OCI-LY7 (cell line): ENCODE measurements around the gene WAS. TPM values are rescaled to one million over a fixed set of nuclear protein-coding genes. Genes with fewer than 3 reads are reported as not detected.

ENCODE experiments used
- BruUV-seq: library from RNA; stranded (reverse); fragments of 400-500 nt; replicated peaks from 2 replicates; lab custom pipeline; 2021; lab: Mats Ljungman, UMichigan
- CTCF ChIA-PET: fragments of 300-600 bp; sonication (Branson Sonifier 250); formaldehyde crosslinking; loops from one replicate; lab custom pipeline; 2022; ENCODE audit warnings: antibody characterized with exemption; ENCODE audit not compliant: unreplicated experiment; lab: Charles Lee
- POLR2A ChIA-PET: fragments of 300-600 bp; sonication (Branson Sonifier 250); formaldehyde crosslinking; loops from one replicate; lab custom pipeline; 2022; ENCODE audit warnings: antibody characterized with exemption; lab: Charles Lee
- DNase-seq: peaks from one replicate; pipeline ENCODE4 v3.0.0-alpha.2; 2015; ENCODE audit warnings: low spot score
- H2AFZ ChIP-seq: fragments of 200-600 bp; sonication (generic), shearing (Covaris generic); 2 replicates; pipeline ENCODE4 v1.6.1; 2014; ENCODE audit warnings: mild to moderate bottlenecking, antibody characterized with exemption, low read length, moderate library complexity
- H3K27ac ChIP-seq: fragments of 200-600 bp; sonication (generic); 2 replicates; pipeline ENCODE4 v1.5.1; 2014; ENCODE audit warnings: mixed run types, low read depth, mild to moderate bottlenecking, moderate library complexity, low read length, inconsistent platforms; ENCODE audit not compliant: poor library complexity, severe bottlenecking
- H3K36me3 ChIP-seq: fragments of 200-600 bp; sonication (generic); 2 replicates; pipeline ENCODE4 v1.6.1; 2014; ENCODE audit warnings: mild to moderate bottlenecking, antibody characterized with exemption, low read length, moderate library complexity, mixed read lengths; ENCODE audit not compliant: insufficient read depth
- H3K4me1 ChIP-seq: fragments of 200-600 bp; sonication (generic); 2 replicates; pipeline ENCODE4 v1.5.1; 2014; ENCODE audit warnings: mild to moderate bottlenecking, low read length; ENCODE audit not compliant: insufficient read depth, poor library complexity, severe bottlenecking
- H3K4me2 ChIP-seq: fragments of 200-600 bp; sonication (generic); 2 replicates; pipeline ENCODE4 v1.6.1; 2014; ENCODE audit warnings: mild to moderate bottlenecking, low read length
- H3K4me3 ChIP-seq: fragments of 200-600 bp; sonication (generic); 2 replicates; pipeline ENCODE4 v1.5.1; 2014; ENCODE audit warnings: mild to moderate bottlenecking, low read depth, low read length; ENCODE audit not compliant: poor library complexity, severe bottlenecking
- H3K79me2 ChIP-seq: fragments of 200-600 bp; sonication (generic); 2 replicates; pipeline ENCODE4 v1.6.1; 2016; ENCODE audit warnings: low read depth, mild to moderate bottlenecking, low read length, moderate library complexity, mixed read lengths; ENCODE audit not compliant: insufficient read depth
- H3K9me2 ChIP-seq: fragments of 200-600 bp; sonication (generic); 2 replicates; pipeline ENCODE4 v1.6.1; 2016; ENCODE audit warnings: mild to moderate bottlenecking, low read length, mixed read lengths; ENCODE audit not compliant: insufficient read depth
- H3K9me3 ChIP-seq: fragments of 200-600 bp; sonication (generic); 2 replicates; pipeline ENCODE4 v1.6.1; 2014; ENCODE audit warnings: mild to moderate bottlenecking, mixed run types, low read length, mixed read lengths
- H4K20me1 ChIP-seq: fragments of 200-600 bp; sonication (generic); 2 replicates; pipeline ENCODE4 v1.6.1; 2014; ENCODE audit warnings: mild to moderate bottlenecking, antibody characterized with exemption, low read length, moderate library complexity, mixed read lengths; ENCODE audit not compliant: insufficient read depth
- EZH2phosphoT487 ChIP-seq: fragments of 200-600 bp; sonication (generic); IDR thresholded peaks from 2 replicates; pipeline ENCODE4 v1.6.1; 2018; ENCODE audit warnings: low read depth, borderline replicate concordance, mild to moderate bottlenecking, mixed run types, antibody characterized with exemption, low read length, moderate library complexity, mixed read lengths
- intact Hi-C: fragments of 100-400 bp; cut with micrococcal nuclease; formaldehyde crosslinking; loops from one replicate; pipeline ENCODE4 v1.10.0; 2022; ENCODE audit not compliant: unreplicated experiment
- total RNA-seq, 2 experiments: library from RNA; depleted of rRNA in 1 of 2; stranded (reverse); fragments of >200 nt in 1 of 2; shearing (Covaris generic) in 1 of 2; gene quantifications; 2 replicates each; pipeline ENCODE4 v1.2.3, GENCODE V29; 2014 to 2022
- TF ChIP-seq, protein P1 (sequence below): fragments of 200-600 bp; sonication (generic); conservative IDR thresholded peaks from 2 replicates; pipeline ENCODE4 v1.5.1; 2014; ENCODE audit warnings: mild to moderate bottlenecking, antibody characterized with exemption, low read length, moderate library complexity, mixed read lengths

The WAS gene
- total RNA-seq, 2 experiments from 2014 or later: 43.9 to 87.0 TPM

- no peaks in the 10 kb centered on the region for H4K20me1 ChIP-seq
- POLR2A ChIA-PET: interaction anchor here (1.5 kb wide), 1 partner anchor 10 kb away, joined by 7 read pairs; no protein-coding TSS in a partner anchor
- H3K9me3 ChIP-seq: no peaks in the 10 kb centered on the region
- no peak for DNase-seq
- CTCF ChIA-PET: no interaction called here
- intact Hi-C loops: no loop called here
- no peak overlapping the region for H2AFZ ChIP-seq
- no peak overlapping the region for H3K27ac ChIP-seq
- no peaks in the 10 kb centered on the region for H3K9me2 ChIP-seq
- H3K36me3 ChIP-seq: no peaks in the 10 kb centered on the region
- H3K4me2 ChIP-seq: no peak overlapping the region
- no TSS peak for BruUV-seq
- no peaks in the 10 kb centered on the region for H3K4me1 ChIP-seq
- TF ChIP-seq, protein P1, sequence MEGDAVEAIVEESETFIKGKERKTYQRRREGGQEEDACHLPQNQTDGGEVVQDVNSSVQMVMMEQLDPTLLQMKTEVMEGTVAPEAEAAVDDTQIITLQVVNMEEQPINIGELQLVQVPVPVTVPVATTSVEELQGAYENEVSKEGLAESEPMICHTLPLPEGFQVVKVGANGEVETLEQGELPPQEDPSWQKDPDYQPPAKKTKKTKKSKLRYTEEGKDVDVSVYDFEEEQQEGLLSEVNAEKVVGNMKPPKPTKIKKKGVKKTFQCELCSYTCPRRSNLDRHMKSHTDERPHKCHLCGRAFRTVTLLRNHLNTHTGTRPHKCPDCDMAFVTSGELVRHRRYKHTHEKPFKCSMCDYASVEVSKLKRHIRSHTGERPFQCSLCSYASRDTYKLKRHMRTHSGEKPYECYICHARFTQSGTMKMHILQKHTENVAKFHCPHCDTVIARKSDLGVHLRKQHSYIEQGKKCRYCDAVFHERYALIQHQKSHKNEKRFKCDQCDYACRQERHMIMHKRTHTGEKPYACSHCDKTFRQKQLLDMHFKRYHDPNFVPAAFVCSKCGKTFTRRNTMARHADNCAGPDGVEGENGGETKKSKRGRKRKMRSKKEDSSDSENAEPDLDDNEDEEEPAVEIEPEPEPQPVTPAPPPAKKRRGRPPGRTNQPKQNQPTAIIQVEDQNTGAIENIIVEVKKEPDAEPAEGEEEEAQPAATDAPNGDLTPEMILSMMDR: no peak
- H3K79me2 ChIP-seq: no peaks in the 10 kb centered on the region
- H3K4me3 ChIP-seq: no peak overlapping the region
These were observed 43.0 kb downstream of the WAS start for GRCh38 chrX:48726596-48726995.

DNA sequence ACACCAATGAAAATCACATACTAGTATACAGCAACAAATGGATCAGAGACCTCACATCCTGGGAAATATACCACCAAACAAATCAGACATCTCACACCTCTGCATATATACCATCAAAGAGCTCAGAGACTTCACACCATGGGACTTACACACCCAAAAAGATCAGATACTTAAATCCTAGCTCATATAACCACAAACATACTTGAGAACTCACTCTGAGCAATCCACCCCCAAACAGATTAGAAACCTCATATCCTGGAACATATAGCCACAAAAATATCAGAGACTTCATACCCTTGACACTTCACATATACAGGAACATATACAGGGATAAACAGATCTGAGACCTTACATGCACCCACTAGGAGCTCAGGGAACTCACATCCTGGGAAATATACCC, 45.1 kb downstream of the WAS start:
- no peaks in the 10 kb centered on the region for H3K9me2 ChIP-seq
- no peaks in the 10 kb centered on the region for H3K79me2 ChIP-seq
- no peaks in the 10 kb centered on the region for H3K36me3 ChIP-seq
- ChIA-PET CTCF (no interaction called here), POLR2A (no interaction called here)
- H4K20me1 ChIP-seq: no peaks in the 10 kb centered on the region
- no peak overlapping the region for H3K4me2 ChIP-seq
- H3K27ac ChIP-seq: no peak overlapping the region
- no TSS peak for BruUV-seq
- H3K4me3 ChIP-seq: no peak overlapping the region
- intact Hi-C loops: no loop called here
- no peaks in the 10 kb centered on the region for H3K9me3 ChIP-seq
- no peaks in the 10 kb centered on the region for H3K4me1 ChIP-seq
- H2AFZ ChIP-seq: no peak overlapping the region
- no peak for TF ChIP-seq EZH2phosphoT487
- TF ChIP-seq, protein P1: no peak
- DNase-seq: no peak

DNA sequence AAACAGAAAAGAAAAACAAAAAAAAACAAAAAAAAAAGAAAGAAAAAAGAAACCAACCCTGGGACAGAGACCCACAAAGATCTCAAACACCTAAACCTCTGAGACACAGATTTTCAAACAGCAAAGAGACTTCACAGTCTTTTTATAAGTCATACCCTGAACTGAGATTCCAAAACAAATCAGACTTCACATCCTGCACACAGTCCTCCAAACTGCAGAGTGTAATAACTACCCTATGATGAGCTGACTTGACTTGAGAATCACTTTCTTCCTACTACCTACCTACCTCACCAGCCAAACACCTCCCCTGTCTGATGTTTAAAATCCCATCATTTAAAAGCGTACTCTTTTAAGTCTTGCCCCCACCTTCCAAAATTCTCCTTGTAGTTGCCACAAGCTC, 52.7 kb downstream of the WAS start:
- H3K9me3 ChIP-seq: no peaks in the 10 kb centered on the region
- H3K27ac ChIP-seq: peak overlapping the region; percentile 42
- peak; percentile 14 for DNase-seq
- TF ChIP-seq EZH2phosphoT487: no peak
- TF ChIP-seq, protein P1: no peak
- H4K20me1 ChIP-seq: no peaks in the 10 kb centered on the region
- intact Hi-C loops: loop anchor here (5.0 kb wide), 2 partner anchors 66 to 221 kb away; partner anchors contain the start of genes HDAC6 and OTUD5
- H3K4me2 ChIP-seq: peak overlapping the region; percentile 97
- H3K4me3 ChIP-seq: peak overlapping the region; percentile 73
- BruUV-seq: no TSS peak
- no peaks in the 10 kb centered on the region for H3K36me3 ChIP-seq
- H3K9me2 ChIP-seq: no peaks in the 10 kb centered on the region
- ChIA-PET POLR2A (interaction anchor here (0.7 to 1.7 kb wide), 4 partner anchors 10 to 88 kb away, joined by 3 to 7 read pairs (median 4); no protein-coding TSS in a partner anchor), CTCF (interaction anchor here (0.5 kb wide), 1 partner anchor 94 kb away, joined by 3 read pairs; no protein-coding TSS in a partner anchor)
- peaks cover 7% of the 10 kb centered on the region; the same call in 1 of the 2 replicates for H3K79me2 ChIP-seq
- peaks cover 10% of the 10 kb centered on the region for H3K4me1 ChIP-seq
- H2AFZ ChIP-seq: peak overlapping the region; percentile 95
